Mesothelial cell of epicardium (in vitro differentiated cells): ENCODE results near the gene ZSCAN23. TPM values are rescaled to one million over a fixed set of nuclear protein-coding genes. Genes with fewer than 3 reads are reported as not detected.
"Not testable (repeated sequence)": the region's sequence is repeated elsewhere in the genome, so short reads cannot be mapped to it uniquely, and the experiment has no call there.

Experiments
- DNase-seq, 2 experiments: peaks; one replicate each; pipeline ENCODE4 v3.0.0; 2021; ENCODE audit warnings: low spot score in 2 of 2; ENCODE audit not compliant: unreplicated experiment in 2 of 2
- H3K27ac Mint-ChIP-seq: 2 replicates; pipeline ENCODE4 v1.8.0; 2021; ENCODE audit warnings: mixed read lengths
- H3K27me3 Mint-ChIP-seq: 2 replicates; pipeline ENCODE4 v1.8.0; 2021; ENCODE audit warnings: low read depth, mixed read lengths
- H3K36me3 Mint-ChIP-seq: 2 replicates; pipeline ENCODE4 v1.8.0; 2021; ENCODE audit warnings: mixed read lengths
- H3K4me1 Mint-ChIP-seq: 2 replicates; pipeline ENCODE4 v1.8.0; 2021; ENCODE audit warnings: mixed read lengths
- H3K4me3 Mint-ChIP-seq: 2 replicates; pipeline ENCODE4 v1.8.0; 2021; ENCODE audit warnings: mild to moderate bottlenecking, moderate library complexity, mixed read lengths
- H3K9me3 Mint-ChIP-seq: 2 replicates; pipeline ENCODE4 v1.8.0; 2021; ENCODE audit warnings: mixed read lengths
- CTCF ChIP-seq: fragments of 200-600 bp; sonication (generic); IDR thresholded peaks from one replicate; pipeline ENCODE4 v1.5.0; 2021; ENCODE audit warnings: antibody characterized with exemption; ENCODE audit not compliant: unreplicated experiment
- total RNA-seq: library from RNA; stranded (reverse); gene quantifications from 3 replicates; pipeline ENCODE4 v1.2.1, GENCODE V29; 2021

ZSCAN23 gene
- total RNA-seq, 1 donor from 2014 or later: 13.9 TPM

DNA sequence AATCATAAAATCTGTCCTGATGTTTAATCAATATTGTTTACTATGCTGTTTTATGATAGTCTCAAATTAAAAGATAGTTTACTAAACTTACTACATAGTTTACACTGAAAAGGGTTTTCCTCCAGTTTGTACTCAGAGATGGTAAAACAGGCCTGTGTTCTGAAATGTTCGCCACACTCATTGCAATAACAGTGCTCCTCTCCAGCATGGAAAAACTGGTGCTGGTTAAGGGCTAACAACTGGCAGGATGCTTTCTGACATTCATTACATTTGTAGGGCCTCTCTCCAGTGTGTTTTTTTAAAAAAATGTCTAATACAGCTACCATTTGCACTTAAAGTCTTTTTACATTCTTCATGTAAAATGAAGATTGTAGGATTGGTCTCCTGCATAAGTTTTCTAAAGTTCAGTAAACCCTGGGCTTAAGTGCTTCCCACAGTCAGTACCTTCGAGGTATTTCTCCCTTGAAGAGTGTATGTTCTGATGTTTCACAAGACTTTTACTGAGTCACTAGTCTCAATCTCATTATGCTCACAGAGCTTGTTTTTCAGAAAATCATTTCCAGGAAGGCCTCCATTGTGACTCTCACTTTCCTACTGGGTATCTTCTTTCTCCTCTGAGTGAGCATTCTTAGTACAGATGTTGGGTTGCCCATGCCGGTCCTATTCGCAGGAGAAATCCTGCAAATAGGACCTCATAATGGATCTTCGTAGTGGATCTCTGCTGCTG is 35.1 kb downstream of the ZSCAN23 start:
- no peak for DNase-seq
- Mint-ChIP-seq H3K36me3 (peaks cover 5% of the 10 kb centered on the region), H3K9me3 (peaks cover 29% of the 10 kb centered on the region), H3K4me1 (no peaks in the 10 kb centered on the region), H3K4me3 (no peak overlapping the region), H3K27ac (no peak overlapping the region), H3K27me3 (peaks cover 40% of the 10 kb centered on the region)
- TF ChIP-seq CTCF: no peak

GRCh38 chr6:28407401-28407800 is 35.9 kb downstream of the ZSCAN23 start:
- no peaks in the 10 kb centered on the region for H3K4me1 Mint-ChIP-seq
- H3K27ac Mint-ChIP-seq: no peak overlapping the region

DNA sequence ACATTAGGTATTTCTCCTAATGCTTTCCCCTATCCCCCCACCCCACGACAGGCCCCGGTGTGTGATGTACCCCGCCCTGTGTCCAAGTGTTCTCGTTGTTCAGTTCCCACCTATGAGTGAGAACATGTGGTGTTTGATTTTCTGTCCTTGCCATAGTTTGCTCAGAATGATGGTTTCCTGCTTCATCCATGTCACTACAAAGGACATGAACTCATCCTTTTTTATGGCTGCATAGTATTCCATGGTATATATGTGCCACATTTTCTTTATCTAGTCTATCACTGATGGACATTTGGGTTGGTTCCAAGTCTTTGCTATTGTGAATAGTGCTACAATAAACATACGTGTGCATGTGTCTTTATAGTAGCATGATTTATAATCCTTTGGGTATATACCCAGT is 39.4 kb downstream of the ZSCAN23 start:
- not testable (repeated sequence) for H3K9me3 Mint-ChIP-seq, H3K36me3 Mint-ChIP-seq, DNase-seq, H3K4me1 Mint-ChIP-seq, H3K4me3 Mint-ChIP-seq, H3K27ac Mint-ChIP-seq
- H3K27me3 Mint-ChIP-seq: peaks cover 53% of the 10 kb centered on the region

More at GRCh38 chr6:28407401-28407800, 35.9 kb downstream of the ZSCAN23 start:
- TF ChIP-seq CTCF: no peak
- Mint-ChIP-seq H3K36me3 (peaks cover 5% of the 10 kb centered on the region), H3K27me3 (peaks cover 48% of the 10 kb centered on the region), H3K9me3 (peaks cover 29% of the 10 kb centered on the region), H3K4me3 (no peak overlapping the region)
- no peak for DNase-seq

DNA sequence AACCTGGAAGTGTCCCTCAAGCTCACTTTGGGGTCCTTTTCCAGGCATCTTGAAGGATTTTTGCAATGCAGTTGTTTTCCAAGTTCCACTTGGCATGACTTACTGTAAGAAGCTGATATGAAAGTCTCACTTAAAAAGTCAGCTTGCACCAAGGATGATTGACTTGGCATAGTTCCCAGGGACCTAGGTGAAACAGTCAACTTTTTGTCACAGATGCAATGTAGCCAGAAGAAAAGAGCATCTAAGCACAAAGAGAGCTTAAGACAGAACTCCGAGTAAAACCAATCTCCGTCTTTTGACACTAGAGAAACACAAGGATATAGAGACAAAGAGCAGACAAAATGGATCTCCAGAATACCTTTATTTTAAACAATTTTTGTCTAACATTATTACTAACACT is 41.1 kb downstream of the ZSCAN23 start:
- Mint-ChIP-seq H3K9me3 (no peaks in the 10 kb centered on the region), H3K27ac (no peak overlapping the region), H3K4me1 (peaks cover 21% of the 10 kb centered on the region), H3K36me3 (peaks cover 6% of the 10 kb centered on the region), H3K27me3 (peaks cover 45% of the 10 kb centered on the region), H3K4me3 (no peak overlapping the region)
- DNase-seq: no peak
- TF ChIP-seq CTCF: no peak

- Mint-ChIP-seq H3K4me1 (peaks cover 31% of the 10 kb centered on the region), H3K27ac (no peak overlapping the region), H3K36me3 (peaks cover 13% of the 10 kb centered on the region), H3K4me3 (peak overlapping the region; percentile 46), H3K27me3 (peaks cover 40% of the 10 kb centered on the region), H3K9me3 (no peaks in the 10 kb centered on the region)
- no peak for DNase-seq
- no peak for TF ChIP-seq CTCF
Observed at GRCh38 chr6:28401172-28401571, 42.1 kb downstream of the ZSCAN23 start.

- peaks cover 36% of the 10 kb centered on the region for H3K27me3 Mint-ChIP-seq
- H3K4me3 Mint-ChIP-seq: peak overlapping the region; percentile 96
- DNase-seq: no peak
- H3K9me3 Mint-ChIP-seq: no peaks in the 10 kb centered on the region
- peaks cover 40% of the 10 kb centered on the region for H3K4me1 Mint-ChIP-seq
- peak overlapping the region; percentile 88 for H3K27ac Mint-ChIP-seq
- H3K36me3 Mint-ChIP-seq: peaks cover 15% of the 10 kb centered on the region
- no peak for TF ChIP-seq CTCF
Observed at GRCh38 chr6:28400122-28400451, 43.2 kb downstream of the ZSCAN23 start.
